Body of pancreas (tissue), 4 donors: ENCODE results near the gene EFHC2. TPM values are rescaled to one million over a fixed set of nuclear protein-coding genes. Genes with fewer than 3 reads are reported as not detected.

Experiments used
- ATAC-seq: fragments of 150-250 bp; one replicate; pipeline ENCODE4 v1.9.1; 2016
- DNase-seq, 4 donors: peaks; one replicate each; pipeline ENCODE4 v3.0.0-alpha.2; 2019
- H3K27ac ChIP-seq, 4 donors: fragments of 200-600 bp; sonication (generic); 1 replicate in 3 of 4; 2 replicates in 1 of 4; pipeline versions ENCODE4 v1.5.1 to v1.6.1; 2016 to 2019; ENCODE audit warnings: mild to moderate bottlenecking in 1 of 4, mixed read lengths in 1 of 4, moderate library complexity in 1 of 4
- H3K27me3 ChIP-seq, 2 donors: fragments of 200-600 bp; sonication (generic); one replicate each; pipeline ENCODE4 v1.6.0; 2016; ENCODE audit warnings: mild to moderate bottlenecking in 1 of 2
- H3K36me3 ChIP-seq, 2 donors: fragments of 200-600 bp; sonication (generic); replicated peaks in 1 of 2; 2 replicates each; pipeline ENCODE4 v1.5.1; 2016; ENCODE audit warnings: low read depth in 2 of 2; ENCODE audit not compliant: insufficient read depth in 1 of 2
- H3K4me1 ChIP-seq: fragments of 200-600 bp; sonication (generic); one replicate; pipeline ENCODE4 v1.6.0; 2016
- H3K4me3 ChIP-seq, 2 donors: fragments of 200-600 bp; sonication (generic); 1 replicate in 1 of 2; 2 replicates in 1 of 2; pipeline ENCODE4 v1.5.1; 2016 to 2019
- H3K9me3 ChIP-seq, 3 donors: fragments of 200-600 bp; sonication (generic); 1 replicate in 2 of 3; 2 replicates in 1 of 3; pipeline ENCODE4 v1.5.1; 2016
- POLR2A ChIP-seq, 3 donors: fragments of 450-650 bp; IDR thresholded peaks; one replicate each; pipeline ENCODE4 v1.6.1; 2016; ENCODE audit warnings: antibody characterized with exemption in 3 of 3, mild to moderate bottlenecking in 2 of 3
- WGBS, 2 donors: methylation state at CpG; one replicate each; pipeline ENCODE4 v1.1.5; 2017; 5-methylcytosine and 5-hydroxymethylcytosine counted together
- intact Hi-C: fragments of 100-400 bp; cut with DNase I; formaldehyde crosslinking; loops from one replicate; pipeline ENCODE4 v1.15.1; 2023
- total RNA-seq, 2 donors: library from RNA; depleted of rRNA; stranded (reverse); fragments of >200 nt; gene quantifications; one replicate each; pipeline ENCODE4 v1.1.0, GENCODE V29; 2016
- TF ChIP-seq, protein P1 (sequence below), 7 experiments: fragments of 450-650 bp in 4 of 7; fragments of 200-600 bp in 3 of 7; sonication (generic) in 3 of 7; IDR thresholded peaks; one replicate each; pipeline ENCODE4 v1.5.1; 2016 to 2019; ENCODE audit warnings: antibody characterized with exemption in 7 of 7

EFHC2 gene
- total RNA-seq, 2 donors from 2014 or later, result 2.1 TPM; not detected in 1

DNA sequence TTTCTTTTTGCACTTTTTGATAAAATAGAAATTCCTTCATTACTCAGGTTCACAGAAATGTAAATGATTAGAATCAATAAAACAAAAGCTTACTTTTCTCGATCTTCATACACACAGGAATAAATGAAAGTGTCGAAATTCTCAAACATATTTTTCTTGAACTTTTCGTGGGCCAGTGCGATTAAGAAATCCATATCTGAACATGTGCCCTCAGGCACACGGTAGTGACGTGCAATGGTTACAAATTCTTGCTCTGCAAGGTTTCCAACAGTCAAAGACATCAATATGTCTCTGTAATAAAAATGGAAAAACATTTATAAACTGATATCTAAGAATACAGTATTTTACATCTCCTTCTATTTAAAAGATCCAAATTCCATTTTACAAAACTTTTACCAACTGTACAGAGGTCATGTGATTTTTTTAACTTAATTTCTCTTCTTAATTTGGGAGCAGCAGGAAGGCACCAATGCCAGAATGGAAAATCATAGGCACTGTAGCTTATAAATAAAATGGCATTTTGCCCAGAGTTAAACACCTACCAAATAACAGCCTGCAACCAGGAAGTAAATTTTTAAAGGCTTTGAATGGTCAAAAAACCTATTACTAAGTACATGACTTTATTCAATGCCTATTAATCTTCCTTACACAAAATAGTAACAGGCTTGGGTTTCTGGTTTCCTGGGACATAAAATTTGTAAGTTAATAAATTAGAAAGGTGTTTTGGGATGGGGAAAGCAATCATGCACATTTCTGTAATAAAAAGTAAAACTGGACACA, 165.0 kb downstream of the EFHC2 start:
- Histone ChIP-seq H3K27ac (no peak overlapping the region), H3K4me1 (no peaks in the 10 kb centered on the region), H3K36me3 (no peaks in the 10 kb centered on the region), H3K27me3 (no peaks in the 10 kb centered on the region), H3K9me3 (no peaks in the 10 kb centered on the region), H3K4me3 (no peak overlapping the region)
- intact Hi-C loops, result no loop called here
- WGBS, 2 donors, result 54 to 69% methylated on average over 6 of the region's 6 CpGs
- DNase-seq, result no peak
- TF ChIP-seq, protein P1, sequence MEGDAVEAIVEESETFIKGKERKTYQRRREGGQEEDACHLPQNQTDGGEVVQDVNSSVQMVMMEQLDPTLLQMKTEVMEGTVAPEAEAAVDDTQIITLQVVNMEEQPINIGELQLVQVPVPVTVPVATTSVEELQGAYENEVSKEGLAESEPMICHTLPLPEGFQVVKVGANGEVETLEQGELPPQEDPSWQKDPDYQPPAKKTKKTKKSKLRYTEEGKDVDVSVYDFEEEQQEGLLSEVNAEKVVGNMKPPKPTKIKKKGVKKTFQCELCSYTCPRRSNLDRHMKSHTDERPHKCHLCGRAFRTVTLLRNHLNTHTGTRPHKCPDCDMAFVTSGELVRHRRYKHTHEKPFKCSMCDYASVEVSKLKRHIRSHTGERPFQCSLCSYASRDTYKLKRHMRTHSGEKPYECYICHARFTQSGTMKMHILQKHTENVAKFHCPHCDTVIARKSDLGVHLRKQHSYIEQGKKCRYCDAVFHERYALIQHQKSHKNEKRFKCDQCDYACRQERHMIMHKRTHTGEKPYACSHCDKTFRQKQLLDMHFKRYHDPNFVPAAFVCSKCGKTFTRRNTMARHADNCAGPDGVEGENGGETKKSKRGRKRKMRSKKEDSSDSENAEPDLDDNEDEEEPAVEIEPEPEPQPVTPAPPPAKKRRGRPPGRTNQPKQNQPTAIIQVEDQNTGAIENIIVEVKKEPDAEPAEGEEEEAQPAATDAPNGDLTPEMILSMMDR (IDR thresholded peaks at IDR 0.05), result no peak
- TF ChIP-seq POLR2A (IDR thresholded peaks at IDR 0.05), result no peak
- no peak for ATAC-seq

DNA sequence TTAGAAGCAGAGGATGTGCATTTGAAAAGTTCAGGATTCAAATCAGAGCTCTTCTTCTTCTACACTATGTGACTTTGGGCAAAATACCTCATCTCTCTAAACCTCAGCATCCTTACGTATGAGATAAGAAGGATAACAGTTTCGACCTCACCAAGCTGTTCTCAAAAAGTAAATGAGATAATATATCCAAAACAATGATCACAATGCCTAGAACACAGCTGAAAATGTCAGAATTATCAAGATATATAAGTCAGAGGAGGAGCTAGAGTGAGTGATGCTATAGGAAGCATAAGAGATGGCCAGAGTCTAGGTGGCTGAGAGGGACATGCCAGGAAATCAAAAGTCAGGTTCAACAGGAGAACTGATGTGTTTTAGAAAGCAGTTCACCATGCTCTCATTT, 168.0 kb downstream of the EFHC2 start:
- no peak overlapping the region for H3K27ac ChIP-seq
- 75 to 81% methylated on average over 2 of the region's 2 CpGs for WGBS, 2 donors
- intact Hi-C loops, result no loop called here
- H3K36me3 ChIP-seq, result no peaks in the 10 kb centered on the region
- DNase-seq, result no peak
- H3K9me3 ChIP-seq, result no peaks in the 10 kb centered on the region
- H3K27me3 ChIP-seq, result no peaks in the 10 kb centered on the region
- no peak overlapping the region for H3K4me3 ChIP-seq
- TF ChIP-seq POLR2A (IDR thresholded peaks at IDR 0.05), result no peak
- TF ChIP-seq, protein P1 (IDR thresholded peaks at IDR 0.05), result no peak
- H3K4me1 ChIP-seq, result no peaks in the 10 kb centered on the region
- no peak for ATAC-seq

DNA sequence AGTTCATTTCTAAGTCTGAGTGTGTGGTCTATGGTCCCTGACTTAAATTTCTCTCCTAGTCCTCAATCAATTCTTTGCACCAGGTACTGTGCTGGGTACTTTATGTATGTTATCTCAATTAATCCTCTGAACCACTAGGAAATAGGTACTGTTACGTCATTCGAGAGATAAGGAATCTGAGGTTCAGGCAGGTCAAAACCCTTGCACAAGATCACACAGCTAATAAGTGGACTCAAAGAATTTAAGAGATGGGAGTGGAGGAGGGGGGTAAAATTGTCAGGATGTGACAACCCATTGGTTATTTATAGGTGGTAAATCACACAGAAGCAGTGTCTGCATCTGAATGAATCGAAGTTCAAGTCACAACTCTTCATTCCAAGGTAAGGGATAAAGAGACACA, 169.4 kb downstream of the EFHC2 start:
- Histone ChIP-seq H3K36me3 (no peaks in the 10 kb centered on the region), H3K4me3 (no peak overlapping the region), H3K27me3 (no peaks in the 10 kb centered on the region), H3K4me1 (no peaks in the 10 kb centered on the region), H3K9me3 (no peaks in the 10 kb centered on the region), H3K27ac (no peak overlapping the region)
- ATAC-seq (no peak), DNase-seq (no peak)
- WGBS, 2 donors, result 75 to 86% methylated on average over 2 to 3 of the region's 3 CpGs
- intact Hi-C loops, result no loop called here
- TF ChIP-seq, protein P1 (IDR thresholded peaks at IDR 0.05), result no peak
- TF ChIP-seq POLR2A (IDR thresholded peaks at IDR 0.05), result no peak

DNA sequence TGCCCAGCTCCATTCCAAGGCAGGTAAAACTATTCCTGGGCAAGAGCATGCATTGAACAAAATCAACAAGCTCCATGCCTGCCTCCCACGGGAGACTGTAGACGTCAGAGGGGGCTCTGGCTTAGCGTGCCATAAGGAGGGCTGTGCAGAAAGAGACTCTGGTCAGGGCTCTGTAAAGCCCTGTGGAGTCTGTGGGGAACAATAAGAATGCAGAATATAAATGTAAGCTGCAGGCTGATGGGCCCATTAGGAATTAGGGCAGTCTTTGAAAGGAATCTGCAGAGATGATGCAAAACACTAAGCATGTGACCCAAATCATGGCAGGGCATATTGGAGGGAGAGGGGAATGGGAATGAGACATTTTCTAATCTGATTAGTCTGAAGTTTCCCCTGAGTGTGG, 170.3 kb downstream of the EFHC2 start:
- no peaks in the 10 kb centered on the region for H3K36me3 ChIP-seq
- no peaks in the 10 kb centered on the region for H3K9me3 ChIP-seq
- no peak overlapping the region for H3K4me3 ChIP-seq
- intact Hi-C loops, result no loop called here
- ATAC-seq, result no peak
- TF ChIP-seq, protein P1 (IDR thresholded peaks at IDR 0.05), result no peak
- TF ChIP-seq POLR2A (IDR thresholded peaks at IDR 0.05), result no peak
- WGBS, 2 donors, result 46 to 61% methylated on average over 3 of the region's 3 CpGs
- no peak for DNase-seq
- no peaks in the 10 kb centered on the region for H3K27me3 ChIP-seq
- no peaks in the 10 kb centered on the region for H3K4me1 ChIP-seq
- no peak overlapping the region for H3K27ac ChIP-seq

DNA sequence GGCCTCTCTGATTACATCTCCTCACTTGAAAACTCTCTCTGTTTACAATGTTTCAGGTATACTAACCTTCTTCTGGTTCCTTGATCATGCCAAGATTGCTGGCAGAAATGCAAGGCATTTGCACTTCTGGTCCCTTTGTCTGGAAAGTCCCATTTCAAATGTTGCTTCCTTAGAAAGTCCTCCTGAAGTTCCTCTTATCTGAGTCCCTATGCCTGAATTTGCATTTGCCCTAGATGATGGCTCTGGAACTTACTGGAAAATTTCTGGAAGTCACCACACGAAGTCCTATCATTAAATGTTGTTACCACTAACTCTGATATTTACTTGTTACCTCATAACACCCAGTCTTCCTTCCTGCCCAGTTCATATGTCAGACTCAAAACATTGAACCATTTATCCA, 176.4 kb downstream of the EFHC2 start:
- H3K36me3 ChIP-seq, result no peaks in the 10 kb centered on the region
- no peaks in the 10 kb centered on the region for H3K27me3 ChIP-seq
- WGBS, 2 donors, result 38 to 64% methylated on average over 1 of the region's 1 CpG
- DNase-seq (no peak), ATAC-seq (no peak)
- intact Hi-C loops, result no loop called here
- no peaks in the 10 kb centered on the region for H3K4me1 ChIP-seq
- H3K4me3 ChIP-seq, result no peak overlapping the region
- no peak overlapping the region for H3K27ac ChIP-seq
- no peaks in the 10 kb centered on the region for H3K9me3 ChIP-seq
- TF ChIP-seq, protein P1 (IDR thresholded peaks at IDR 0.05), result no peak
- TF ChIP-seq POLR2A (IDR thresholded peaks at IDR 0.05), result no peak
